Fibroblast of pulmonary artery (primary cell): ENCODE measurements around the gene TEKT1.
"Not testable (repeated sequence)": the region's sequence is repeated elsewhere in the genome, so short reads cannot be mapped to it uniquely, and the experiment has no call there.

Experiments
- DNase-seq: peaks from one replicate; pipeline ENCODE4 v3.0.0-alpha.2; 2010; ENCODE audit warnings: low read depth
- H3K4me3 ChIP-seq: replicated peaks from 2 replicates; pipeline ENCODE4 v1.5.1; 2011; ENCODE audit warnings: low read depth, mild to moderate bottlenecking, control low read depth, low read length, moderate library complexity
- TF ChIP-seq, protein P1 (sequence below): IDR thresholded peaks from 2 replicates; pipeline ENCODE4 v1.5.1; 2011; ENCODE audit warnings: mild to moderate bottlenecking, control low read depth, low read length, inconsistent platforms; ENCODE audit errors: missing control alignments

TEKT1 gene

DNA sequence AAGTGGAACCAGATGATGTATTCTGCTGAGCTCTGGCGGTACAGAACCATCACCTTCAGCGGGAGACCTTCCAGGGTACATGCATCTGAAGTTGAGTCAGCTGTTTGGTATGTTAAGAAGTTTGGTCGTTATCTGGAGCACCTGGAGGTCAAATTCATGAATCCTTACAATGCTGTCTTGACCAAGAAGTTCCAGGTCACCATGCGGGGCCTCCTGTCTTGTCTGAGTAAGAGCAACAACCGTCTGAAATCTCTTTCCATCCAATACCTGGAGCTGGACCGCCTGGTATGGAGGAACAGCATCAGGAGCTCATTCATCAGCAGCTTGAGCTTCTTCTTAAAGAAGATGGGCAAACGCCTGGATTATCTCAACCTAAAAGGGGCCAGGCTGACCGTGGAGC lies 51.5 kb downstream of the TEKT1 start:
- TF ChIP-seq, protein P1, sequence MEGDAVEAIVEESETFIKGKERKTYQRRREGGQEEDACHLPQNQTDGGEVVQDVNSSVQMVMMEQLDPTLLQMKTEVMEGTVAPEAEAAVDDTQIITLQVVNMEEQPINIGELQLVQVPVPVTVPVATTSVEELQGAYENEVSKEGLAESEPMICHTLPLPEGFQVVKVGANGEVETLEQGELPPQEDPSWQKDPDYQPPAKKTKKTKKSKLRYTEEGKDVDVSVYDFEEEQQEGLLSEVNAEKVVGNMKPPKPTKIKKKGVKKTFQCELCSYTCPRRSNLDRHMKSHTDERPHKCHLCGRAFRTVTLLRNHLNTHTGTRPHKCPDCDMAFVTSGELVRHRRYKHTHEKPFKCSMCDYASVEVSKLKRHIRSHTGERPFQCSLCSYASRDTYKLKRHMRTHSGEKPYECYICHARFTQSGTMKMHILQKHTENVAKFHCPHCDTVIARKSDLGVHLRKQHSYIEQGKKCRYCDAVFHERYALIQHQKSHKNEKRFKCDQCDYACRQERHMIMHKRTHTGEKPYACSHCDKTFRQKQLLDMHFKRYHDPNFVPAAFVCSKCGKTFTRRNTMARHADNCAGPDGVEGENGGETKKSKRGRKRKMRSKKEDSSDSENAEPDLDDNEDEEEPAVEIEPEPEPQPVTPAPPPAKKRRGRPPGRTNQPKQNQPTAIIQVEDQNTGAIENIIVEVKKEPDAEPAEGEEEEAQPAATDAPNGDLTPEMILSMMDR, result no peak
- no peak overlapping the region for H3K4me3 ChIP-seq
- DNase-seq, result no peak

- no peak for DNase-seq
- H3K4me3 ChIP-seq, result no peak overlapping the region
- TF ChIP-seq, protein P1, result no peak
Observed at GRCh38 chr17:6779411-6779810, 52.1 kb downstream of the TEKT1 start.

GRCh38 chr17:6775871-6776405 lies 55.6 kb downstream of the TEKT1 start, which contains the start of gene FBXO39:
FBXO39 (plus strand) TSS chr17:6776215; CDS start chr17:6779869, 3,654 bp downstream.
- no peak within 1 kb of the TSS for H3K4me3 ChIP-seq
- peak; percentile 11 for DNase-seq
- TF ChIP-seq, protein P1, result no peak

DNA sequence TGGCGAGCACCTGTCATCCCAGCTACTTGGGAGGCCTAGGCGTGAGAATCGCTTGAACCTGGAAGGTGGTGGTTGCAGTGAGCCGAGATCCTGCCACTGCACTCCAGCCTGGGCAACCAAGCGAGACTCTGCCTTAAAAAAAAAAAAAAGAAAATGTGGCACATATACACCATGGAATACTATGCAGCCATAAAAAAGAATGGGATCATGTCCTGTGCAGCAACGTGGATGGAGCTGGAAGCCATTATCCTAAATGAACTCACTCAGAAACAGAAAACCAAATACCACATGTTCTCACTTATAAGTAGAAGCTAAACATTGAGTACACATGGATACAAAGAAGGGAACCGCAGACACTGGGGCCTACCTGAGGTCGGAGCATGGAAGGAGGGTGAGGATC lies 56.6 kb downstream of the TEKT1 start:
- DNase-seq, H3K4me3 ChIP-seq: not testable (repeated sequence)

GRCh38 chr17:6772016-6772415 lies 59.5 kb downstream of the TEKT1 start:
- DNase-seq, result no peak
- TF ChIP-seq, protein P1, result no peak
- no peak overlapping the region for H3K4me3 ChIP-seq

DNA sequence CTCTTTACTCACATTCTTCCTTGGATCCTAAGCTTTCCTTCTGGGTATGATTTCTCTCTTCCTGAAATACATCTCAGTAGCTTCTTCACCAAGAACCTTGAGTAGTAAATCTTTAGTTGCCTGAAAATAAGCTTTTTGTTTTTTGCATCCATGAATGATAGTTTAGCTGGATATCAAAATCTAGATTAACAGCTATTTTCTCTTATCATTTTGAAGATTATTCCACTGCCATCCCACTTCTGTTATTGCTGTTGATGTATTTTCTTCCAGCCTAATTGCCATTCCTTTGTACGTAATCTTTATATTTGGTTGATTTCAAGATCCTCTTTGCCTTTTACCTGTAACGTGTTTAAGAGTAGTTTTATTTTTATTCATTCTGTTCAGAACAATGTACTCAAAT lies 63.1 kb downstream of the TEKT1 start:
- H3K4me3 ChIP-seq, result no peak overlapping the region
- no peak for DNase-seq
- TF ChIP-seq, protein P1, result no peak

DNA sequence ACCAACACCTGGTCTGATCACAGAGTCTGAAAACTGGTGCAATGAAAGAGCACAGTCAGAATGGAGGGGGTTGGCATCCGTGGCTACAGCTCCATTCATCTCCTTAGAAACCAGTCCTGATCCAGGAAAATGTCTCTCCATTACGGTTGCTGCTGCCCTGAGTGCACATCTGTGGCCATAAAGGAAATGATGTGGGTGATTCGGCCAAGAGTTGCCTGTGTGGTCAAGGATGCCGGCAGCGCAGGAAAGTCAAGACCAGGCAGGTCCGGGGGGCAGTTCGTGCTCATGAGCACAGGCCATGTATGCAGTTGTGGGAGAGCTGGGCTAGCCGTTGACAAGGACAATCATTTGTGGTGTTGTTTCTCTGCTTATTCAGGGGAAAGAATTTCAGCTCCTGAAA lies 69.8 kb downstream of the TEKT1 start:
- no peak overlapping the region for H3K4me3 ChIP-seq
- no peak for DNase-seq
- TF ChIP-seq, protein P1, result no peak
